NCI-H82 (cell line): ENCODE measurements around the gene KRTAP10-8.
"Not testable (repeated sequence)": the region's sequence is repeated elsewhere in the genome, so short reads cannot be mapped to it uniquely, and the experiment has no call there.

Experiments
- DNase-seq: peaks from one replicate; lab custom pipeline; 2025; lab: John Stamatoyannopoulos, UW

KRTAP10-8 gene

GRCh38 chr21:44612029-44612486 lies at the start of gene KRTAP10-8:
Gene KRTAP10-8, plus strand, starts transcription at chr21:44612079. Its CDS starts 22 bp downstream, at chr21:44612101.
- no peak for DNase-seq

GRCh38 chr21:44564099-44564498 lies 47.8 kb upstream of the KRTAP10-8 start:
- DNase-seq: no peak

GRCh38 chr21:44564886-44565598 lies 46.8 kb upstream of the KRTAP10-8 start:
- DNase-seq: no peak

GRCh38 chr21:44566403-44566802 lies 45.5 kb upstream of the KRTAP10-8 start:
- no peak for DNase-seq

GRCh38 chr21:44567481-44568171 lies 44.3 kb upstream of the KRTAP10-8 start:
- no peak for DNase-seq

- DNase-seq: no peak
These were observed 43.6 kb upstream of the KRTAP10-8 start for GRCh38 chr21:44568261-44568660.

GRCh38 chr21:44568667-44569556 lies 43.0 kb upstream of the KRTAP10-8 start:
- no peak for DNase-seq

- no peak for DNase-seq
These were observed 41.9 kb upstream of the KRTAP10-8 start for GRCh38 chr21:44569861-44570517.

- DNase-seq: no peak
These were observed 40.6 kb upstream of the KRTAP10-8 start for GRCh38 chr21:44571296-44571695.

GRCh38 chr21:44571844-44572782 lies 39.8 kb upstream of the KRTAP10-8 start:
- no peak for DNase-seq

- DNase-seq: no peak
These were observed 38.8 kb upstream of the KRTAP10-8 start for GRCh38 chr21:44572959-44573583.

- DNase-seq: not testable (repeated sequence)
These were observed 38.0 kb upstream of the KRTAP10-8 start, which contains the start of gene KRTAP10-4 for GRCh38 chr21:44573630-44574456. Gene KRTAP10-4, plus strand, starts transcription at chr21:44573729. Its CDS starts 30 bp downstream, at chr21:44573759.

GRCh38 chr21:44574457-44575306 lies 37.2 kb upstream of the KRTAP10-8 start:
- DNase-seq: no peak

- no peak for DNase-seq
These were observed 36.4 kb upstream of the KRTAP10-8 start for GRCh38 chr21:44575307-44576024.

- no peak for DNase-seq
These were observed 35.9 kb upstream of the KRTAP10-8 start for GRCh38 chr21:44576025-44576420.

GRCh38 chr21:44578371-44579055 lies 33.4 kb upstream of the KRTAP10-8 start:
- no peak for DNase-seq
